GM21576 (cell line): ENCODE data around the gene CYTH4.
A peak's percentile ranks its signal among the peaks of the same experiment; 100 is the strongest.
"Not testable (repeated sequence)": the region's sequence is repeated elsewhere in the genome, so short reads cannot be mapped to it uniquely, and the experiment has no call there.

Source experiments
- ATAC-seq: cut with Tn5 transposase; IDR thresholded peaks from one replicate; pipeline ENCODE4 v1.9.1; 2021; ENCODE audit warnings: mild to moderate bottlenecking, moderate library complexity; ENCODE audit not compliant: unreplicated experiment

CYTH4 gene

GRCh38 chr22:37282385-37282677 is at the start of gene CYTH4:
Gene CYTH4, plus strand, starts transcription at chr22:37282508. Its CDS starts 62 bp downstream, at chr22:37282570.
- ATAC-seq, result no peak

GRCh38 chr22:37233371-37233750 is 48.9 kb upstream of the CYTH4 start:
- ATAC-seq, result not testable (repeated sequence)

GRCh38 chr22:37233751-37234631 is 48.3 kb upstream of the CYTH4 start:
- no peak for ATAC-seq

GRCh38 chr22:37234736-37235711 is 47.3 kb upstream of the CYTH4 start:
- ATAC-seq, result no peak

- ATAC-seq, result no peak
Measured at GRCh38 chr22:37235897-37236607, 46.3 kb upstream of the CYTH4 start.

- no peak for ATAC-seq
Measured at GRCh38 chr22:37237371-37238268, 44.7 kb upstream of the CYTH4 start.

GRCh38 chr22:37239336-37240239 is 42.7 kb upstream of the CYTH4 start:
- ATAC-seq, result no peak

GRCh38 chr22:37240240-37240940 is 41.9 kb upstream of the CYTH4 start:
- no peak for ATAC-seq

GRCh38 chr22:37240941-37241320 is 41.4 kb upstream of the CYTH4 start:
- ATAC-seq, result no peak

GRCh38 chr22:37241351-37242142 is 40.8 kb upstream of the CYTH4 start:
- no peak for ATAC-seq

- ATAC-seq, result peak; percentile 51
Measured at GRCh38 chr22:37242395-37242918, 39.9 kb upstream of the CYTH4 start.

- ATAC-seq, result peak; percentile 6
Measured at GRCh38 chr22:37243402-37244113, 38.8 kb upstream of the CYTH4 start.

- ATAC-seq, result peak; percentile 40
Measured at GRCh38 chr22:37244114-37244921, 38.0 kb upstream of the CYTH4 start, which contains the start of gene RAC2. Gene RAC2, minus strand, starts transcription at chr22:37244269. Its CDS starts 121 bp downstream, at chr22:37244148.

GRCh38 chr22:37244922-37245722 is 37.2 kb upstream of the CYTH4 start:
- ATAC-seq, result peak; percentile 31

- ATAC-seq, result no peak
Measured at GRCh38 chr22:37245740-37246139, 36.6 kb upstream of the CYTH4 start.
